A549 (cell line): ENCODE data around the gene SLC27A1. TPM values are rescaled to one million over a fixed set of nuclear protein-coding genes. Genes with fewer than 3 reads are reported as not detected.

Experiments
- ATAC-seq, 2 experiments: fragments of 200-7000 bp in 1 of 2; fragments of >200 bp in 1 of 2; cut with Nextera tagmentation in 1 of 2; cut with Tn5 transposase in 1 of 2; 3 replicates each; pipeline versions ENCODE4 v1.8.0 to v1.9.1; 2018 to 2020; ENCODE audit warnings: mild to moderate bottlenecking in 1 of 2, moderate library complexity in 1 of 2
- CTCF ChIA-PET: fragments of 300-600 bp; sonication (Branson Sonifier 250); formaldehyde crosslinking; extraction: SDS; loops from one replicate; lab custom pipeline; 2021; ENCODE audit warnings: antibody characterized with exemption, inconsistent platforms; lab: Yijun Ruan, JAX
- POLR2A ChIA-PET: fragments of 350-600 bp; formaldehyde crosslinking; extraction: SDS; loops from one replicate; lab custom pipeline; 2021; ENCODE audit warnings: antibody characterized with exemption, inconsistent platforms; lab: Yijun Ruan, JAX
- DNase-seq, 2 experiments: peaks; one replicate each; pipeline versions ENCODE4 v3.0.0 to v3.0.0-alpha.2; 2011 to 2016; ENCODE audit warnings: low read depth in 1 of 2, low spot score in 1 of 2
- FAIRE-seq: peaks from 2 replicates; lab custom pipeline; 2011; peaks lifted over from hg19 to GRCh38; lab: Jason Lieb, UNC
- H3K27ac ChIP-seq, 2 experiments: fragments of >200 bp; sonication (Bioruptor Twin); formaldehyde crosslinking; 3 replicates each; pipeline ENCODE4 v1.5.1; 2016 to 2017
- H3K4me1 ChIP-seq: fragments of >200 bp; sonication (Bioruptor Twin); formaldehyde crosslinking; 3 replicates; pipeline ENCODE4 v1.6.1; 2016
- H3K4me2 ChIP-seq: fragments of >200 bp; sonication (Bioruptor Twin); formaldehyde crosslinking; 3 replicates; pipeline ENCODE4 v1.6.1; 2016
- H3K4me3 ChIP-seq: fragments of >200 bp; sonication (Bioruptor Twin); formaldehyde crosslinking; 3 replicates; pipeline ENCODE4 v1.5.1; 2016
- H3K9me3 ChIP-seq: fragments of >200 bp; sonication (Bioruptor Twin); formaldehyde crosslinking; 3 replicates; pipeline ENCODE4 v1.6.1; 2016
- ATOH8 ChIP-seq: fragments of 250-450 bp; sonication (Bioruptor Pico); IDR thresholded peaks from 2 replicates; pipeline ENCODE4 v1.5.0; 2020; ENCODE audit warnings: low read depth, mild to moderate bottlenecking, moderate library complexity
- BCL3 ChIP-seq: fragments of >200 bp; sonication (Bioruptor Twin); formaldehyde crosslinking; IDR thresholded peaks from 3 replicates; pipeline ENCODE4 v1.6.1; 2016
- BHLHE40 ChIP-seq: IDR thresholded peaks from 2 replicates; pipeline ENCODE4 v1.6.1; 2012; ENCODE audit warnings: low read depth, low read length, inconsistent platforms
- CBX2 ChIP-seq: fragments of 200-600 bp; sonication (generic); IDR thresholded peaks from 2 replicates; pipeline ENCODE4 v1.6.1; 2016; ENCODE audit warnings: low read depth, mild to moderate bottlenecking, borderline replicate concordance
- CHD2 ChIP-seq: fragments of 150-350 bp; IDR thresholded peaks from 2 replicates; pipeline ENCODE4 v1.6.1; 2014; ENCODE audit warnings: low read length; ENCODE audit not compliant: partially characterized antibody
- CHD4 ChIP-seq: fragments of 200-600 bp; sonication (generic); IDR thresholded peaks from 2 replicates; pipeline ENCODE4 v1.6.1; 2016; ENCODE audit warnings: antibody characterized with exemption, mild to moderate bottlenecking, borderline replicate concordance
- EHMT2 ChIP-seq: fragments of 200-600 bp; sonication (generic); IDR thresholded peaks from 2 replicates; pipeline ENCODE4 v1.6.1; 2016; ENCODE audit warnings: antibody characterized with exemption, low read depth, mild to moderate bottlenecking, moderate library complexity
- FOSL2 ChIP-seq, 2 experiments: fragments of 450-650 bp in 1 of 2; fragments of >200 bp in 1 of 2; sonication (Bioruptor Twin) in 1 of 2; formaldehyde crosslinking; IDR thresholded peaks; 2 replicates each; pipeline versions ENCODE4 v1.5.0 to v1.6.1; 2016 to 2020; ENCODE audit warnings: mild to moderate bottlenecking in 1 of 2, moderate library complexity in 1 of 2
- FOXS1 ChIP-seq: fragments of 250-450 bp; sonication (Bioruptor Pico); IDR thresholded peaks from 2 replicates; pipeline ENCODE4 v1.5.0; 2020; ENCODE audit warnings: mild to moderate bottlenecking, moderate library complexity
- GATA3 ChIP-seq: IDR thresholded peaks from 2 replicates; pipeline ENCODE4 v1.6.1; 2012; ENCODE audit warnings: borderline replicate concordance
- HDAC2 ChIP-seq: fragments of 200-600 bp; sonication (generic); IDR thresholded peaks from 2 replicates; pipeline ENCODE4 v1.6.1; 2016
- HOXB13 ChIP-seq: fragments of 250-450 bp; sonication (Bioruptor Pico); IDR thresholded peaks from 2 replicates; pipeline ENCODE4 v1.5.0; 2020; ENCODE audit warnings: low read depth, mild to moderate bottlenecking, moderate library complexity
- HOXB5 ChIP-seq: fragments of 250-450 bp; sonication (Bioruptor Pico); IDR thresholded peaks from 2 replicates; pipeline ENCODE4 v1.5.0; 2020; ENCODE audit warnings: mild to moderate bottlenecking, moderate library complexity
- JUN ChIP-seq, 2 experiments: fragments of >200 bp; sonication (Bioruptor Twin); formaldehyde crosslinking; IDR thresholded peaks; 2 replicates in 1 of 2; 3 replicates in 1 of 2; pipeline ENCODE4 v1.6.1; 2016 to 2017
- KDM5A ChIP-seq: fragments of 200-600 bp; sonication (generic); IDR thresholded peaks from 2 replicates; pipeline ENCODE4 v1.6.1; 2016; ENCODE audit warnings: antibody characterized with exemption, mild to moderate bottlenecking
- MAZ ChIP-seq: fragments of 150-350 bp; IDR thresholded peaks from 2 replicates; pipeline ENCODE4 v1.6.1; 2014; ENCODE audit warnings: antibody characterized with exemption, low read depth, low read length, borderline replicate concordance
- MYC ChIP-seq: IDR thresholded peaks from 2 replicates; pipeline ENCODE4 v1.6.1; 2012; ENCODE audit warnings: mild to moderate bottlenecking, inconsistent platforms, low read length, improper control_type of control experiment, borderline replicate concordance
- NFE2L2 ChIP-seq: fragments of 150-350 bp; conservative IDR thresholded peaks from 2 replicates; pipeline ENCODE4 v1.6.1; 2014; ENCODE audit warnings: low read length
- PHF8 ChIP-seq: fragments of 200-600 bp; sonication (generic); IDR thresholded peaks from 2 replicates; pipeline ENCODE4 v1.6.1; 2016; ENCODE audit warnings: low read depth, mild to moderate bottlenecking, antibody characterized with exemption, moderate library complexity, borderline replicate concordance
- POLR2A ChIP-seq: IDR thresholded peaks from 2 replicates; pipeline ENCODE4 v1.6.1; 2012; ENCODE audit warnings: mild to moderate bottlenecking, low read length
- RCOR1 ChIP-seq: fragments of 150-350 bp; IDR thresholded peaks from 2 replicates; pipeline ENCODE4 v1.6.1; 2014; ENCODE audit warnings: antibody characterized with exemption, low read length, low read depth
- REST ChIP-seq: fragments of 200-600 bp; sonication (generic); IDR thresholded peaks from 2 replicates; pipeline ENCODE4 v1.6.1; 2016; ENCODE audit warnings: antibody characterized with exemption, mild to moderate bottlenecking, moderate library complexity
- RNF2 ChIP-seq: fragments of 200-600 bp; sonication (generic); IDR thresholded peaks from 2 replicates; pipeline ENCODE4 v1.6.1; 2016; ENCODE audit warnings: low read depth, mild to moderate bottlenecking, antibody characterized with exemption, moderate library complexity, borderline replicate concordance
- USF2 ChIP-seq: fragments of 450-650 bp; IDR thresholded peaks from 2 replicates; pipeline ENCODE4 v1.6.1; 2014; ENCODE audit warnings: antibody characterized with exemption
- ZFP36 ChIP-seq: fragments of 450-650 bp; IDR thresholded peaks from 2 replicates; pipeline ENCODE4 v1.6.1; 2014; ENCODE audit warnings: borderline replicate concordance; ENCODE audit not compliant: partially characterized antibody
- WGBS: methylation state at CpG from one replicate; pipeline ENCODE4 v1.1.6; 2017; ENCODE audit errors: missing lambda C conversion rate; 5-methylcytosine and 5-hydroxymethylcytosine counted together
- polyA plus RNA-seq, 4 experiments: library from polyadenylated mRNA; depleted of rRNA in 3 of 4; stranded (reverse); fragments of >200 nt; fragmentation: RNase III in 1 of 4; extraction: RNeasy Plus Mini Kit Qiagen cat#74134 plus additional on column Dnase treatment in 1 of 4; gene quantifications; 2 replicates in 3 of 4; 3 replicates in 1 of 4; pipeline ENCODE4 v1.2.3, GENCODE V29; 2011 to 2017
- TF ChIP-seq, protein P1 (sequence below): IDR thresholded peaks from 2 replicates; pipeline ENCODE4 v1.6.1; 2012

Gene SLC27A1
- polyA plus RNA-seq, 2 of the 4 experiments (the other 2 are of a cell fraction) = 1.8 to 2.5 TPM

- H3K4me1 ChIP-seq = peaks cover 28% of the 10 kb centered on the region; the same call in 2 of the 3 replicates
- POLR2A ChIA-PET = no interaction called here
- H3K4me2 ChIP-seq = peak overlapping the region; percentile 83
- 0% methylated on average over 2 of the region's 31 CpGs for WGBS
- ATAC-seq = peak; percentile 82 to 86
- no peak for FAIRE-seq
- H3K9me3 ChIP-seq = no peaks in the 10 kb centered on the region
- DNase-seq = peak; percentile 57 to 97
- peak overlapping the region; percentile 74 for H3K4me3 ChIP-seq
- CTCF ChIA-PET = interaction anchor here (0.6 kb wide), 1 partner anchor 1407 kb away, joined by 3 read pairs; no protein-coding TSS in a partner anchor
- H3K27ac ChIP-seq = peak overlapping the region; percentile 84 to 93
- no peak for TF ChIP-seq CHD2
- no peak for TF ChIP-seq USF2
- TF ChIP-seq GATA3 = no peak
- TF ChIP-seq, protein P1, sequence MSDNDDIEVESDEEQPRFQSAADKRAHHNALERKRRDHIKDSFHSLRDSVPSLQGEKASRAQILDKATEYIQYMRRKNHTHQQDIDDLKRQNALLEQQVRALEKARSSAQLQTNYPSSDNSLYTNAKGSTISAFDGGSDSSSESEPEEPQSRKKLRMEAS = 0 out of 2 replicates have a peak, but pooled peaks have one; percentile 70
- TF ChIP-seq HOXB13 = no peak
- TF ChIP-seq PHF8 = 0 out of 2 replicates have a peak, but pooled peaks have one; percentile 39
- no peak for TF ChIP-seq FOSL2 (IDR thresholded peaks at IDR 0.05)
- no peak for TF ChIP-seq FOSL2 (CRISPR knock-in tag; IDR thresholded peaks at IDR 0.05)
- TF ChIP-seq EHMT2 = no peak
- TF ChIP-seq POLR2A = no peak
- TF ChIP-seq FOXS1 (CRISPR knock-in tag) = no peak
- no peak for TF ChIP-seq CHD4
- TF ChIP-seq JUN (IDR thresholded peaks at IDR 0.05) = 0 out of 5 replicates have a peak, but pooled peaks of 1 of the 2 experiments have one; percentile 8
- no peak for TF ChIP-seq RNF2
- TF ChIP-seq BCL3 = no peak
- TF ChIP-seq ZFP36 = no peak
- no peak for TF ChIP-seq CBX2
- no peak for TF ChIP-seq ATOH8
- no peak for TF ChIP-seq NFE2L2
- no peak for TF ChIP-seq BHLHE40
- no peak for TF ChIP-seq RCOR1
- TF ChIP-seq REST = no peak
- TF ChIP-seq MAZ = no peak
- TF ChIP-seq HDAC2 = no peak
- no peak for TF ChIP-seq KDM5A
- 0 out of 2 replicates have a peak, but pooled peaks have one; percentile 61 for TF ChIP-seq MYC
- no peak for TF ChIP-seq HOXB5 (CRISPR knock-in tag)
Measured at GRCh38 chr19:17469481-17470067, 750 bp upstream of the SLC27A1 start.
